Colonic mucosa (tissue), 4 donors: ENCODE data around the gene CCDC88A. TPM values are rescaled to one million over a fixed set of nuclear protein-coding genes. Genes with fewer than 3 reads are reported as not detected.
"Not testable (repeated sequence)": the region's sequence is repeated elsewhere in the genome, so short reads cannot be mapped to it uniquely, and the experiment has no call there.

Experiments
- DNase-seq: peaks from one replicate; pipeline ENCODE4 v3.0.0-alpha.2; 2020
- H3K27ac ChIP-seq: fragments of 200-600 bp; one replicate; pipeline ENCODE4 v1.8.0; 2021
- H3K27me3 ChIP-seq: fragments of 200-600 bp; one replicate; pipeline ENCODE4 v1.8.0; 2021
- H3K36me3 ChIP-seq: fragments of 200-600 bp; one replicate; pipeline ENCODE4 v1.8.0; 2021
- H3K4me1 ChIP-seq: fragments of 200-600 bp; one replicate; pipeline ENCODE4 v1.8.0; 2021; ENCODE audit warnings: mild to moderate bottlenecking
- H3K4me3 ChIP-seq: fragments of 200-600 bp; one replicate; pipeline ENCODE4 v1.8.0; 2021
- H3K9ac ChIP-seq, 2 donors: one replicate each; pipeline ENCODE4 v1.7.0; 2013; ENCODE audit warnings: control low read depth in 2 of 2, low read depth in 2 of 2, low read length in 2 of 2
- H3K9me3 ChIP-seq: fragments of 200-600 bp; one replicate; pipeline ENCODE4 v1.8.0; 2021
- CTCF ChIP-seq: fragments of 200-600 bp; IDR thresholded peaks from one replicate; pipeline ENCODE4 v1.8.0; 2022; ENCODE audit warnings: antibody characterized with exemption, mild to moderate bottlenecking
- intact Hi-C: fragments of 100-400 bp; cut with DNase I; formaldehyde crosslinking; loops from one replicate; pipeline ENCODE4 v1.14.1; 2022
- total RNA-seq, 2 donors: library from RNA; stranded (reverse); fragmentation: NEBNext Ultra II Directional in 1 of 2; extraction: Animal tissue kit (Norgen Biotek cat#: 25700) in 1 of 2; gene quantifications; one replicate each; pipeline ENCODE4 v1.2.1, GENCODE V29; 2021
- donor health status: healthy.
- donor health status: DM: no; HTN: no; CAD: no.
- donor health status: DM: no; HTN: no; CAD: no.

Gene CCDC88A
- total RNA-seq, 2 donors from 2014 or later, result 4.2 to 11.4 TPM

GRCh38 chr2:55391615-55392242, 27.9 kb downstream of the CCDC88A start:
- H3K36me3 ChIP-seq, result no peaks in the 10 kb centered on the region
- no peaks in the 10 kb centered on the region for H3K4me1 ChIP-seq
- TF ChIP-seq CTCF, result no peak
- no peaks in the 10 kb centered on the region for H3K9me3 ChIP-seq
- intact Hi-C loops, result no loop called here
- no peak overlapping the region for H3K9ac ChIP-seq
- no peaks in the 10 kb centered on the region for H3K27me3 ChIP-seq
- no peak overlapping the region for H3K27ac ChIP-seq
- H3K4me3 ChIP-seq, result no peak overlapping the region
- DNase-seq, result no peak

GRCh38 chr2:55391155-55391554, 28.5 kb downstream of the CCDC88A start:
- DNase-seq, result no peak
- Histone ChIP-seq H3K36me3 (no peaks in the 10 kb centered on the region), H3K27me3 (no peaks in the 10 kb centered on the region), H3K9ac (no peak overlapping the region), H3K27ac (no peak overlapping the region), H3K9me3 (no peaks in the 10 kb centered on the region), H3K4me1 (no peaks in the 10 kb centered on the region), H3K4me3 (no peak overlapping the region)
- intact Hi-C loops, result no loop called here
- no peak for TF ChIP-seq CTCF

GRCh38 chr2:55385516-55385915, 34.1 kb downstream of the CCDC88A start:
- intact Hi-C loops, H3K27ac ChIP-seq, H3K27me3 ChIP-seq: not testable (repeated sequence)

GRCh38 chr2:55384786-55385185, 34.9 kb downstream of the CCDC88A start:
- H3K27me3 ChIP-seq, result no peaks in the 10 kb centered on the region
- no peak for TF ChIP-seq CTCF
- H3K36me3 ChIP-seq, result no peaks in the 10 kb centered on the region
- H3K4me1 ChIP-seq, result no peaks in the 10 kb centered on the region
- no peak overlapping the region for H3K27ac ChIP-seq
- no peak overlapping the region for H3K4me3 ChIP-seq
- no peak for DNase-seq
- no peak overlapping the region for H3K9ac ChIP-seq
- H3K9me3 ChIP-seq, result no peaks in the 10 kb centered on the region
- intact Hi-C loops, result no loop called here

More at GRCh38 chr2:55385516-55385915, 34.1 kb downstream of the CCDC88A start:
- not testable (repeated sequence) for H3K9ac ChIP-seq, H3K4me1 ChIP-seq, H3K9me3 ChIP-seq, H3K4me3 ChIP-seq, DNase-seq, H3K36me3 ChIP-seq

- H3K4me3 ChIP-seq, result no peak overlapping the region
- H3K9me3 ChIP-seq, result no peaks in the 10 kb centered on the region
- H3K27ac ChIP-seq, result no peak overlapping the region
- H3K9ac ChIP-seq, result no peak overlapping the region
- H3K36me3 ChIP-seq, result no peaks in the 10 kb centered on the region
- no peaks in the 10 kb centered on the region for H3K4me1 ChIP-seq
- TF ChIP-seq CTCF, result no peak
- intact Hi-C loops, result no loop called here
- no peak for DNase-seq
- H3K27me3 ChIP-seq, result no peaks in the 10 kb centered on the region
Measured at GRCh38 chr2:55371376-55371775, 48.3 kb downstream of the CCDC88A start.

- no peaks in the 10 kb centered on the region for H3K9me3 ChIP-seq
- no peak overlapping the region for H3K4me3 ChIP-seq
- no peak for DNase-seq
Measured at GRCh38 chr2:55370208-55370607, 49.4 kb downstream of the CCDC88A start.

More at GRCh38 chr2:55370208-55370607, 49.4 kb downstream of the CCDC88A start:
- Histone ChIP-seq H3K27ac (no peak overlapping the region), H3K4me1 (no peaks in the 10 kb centered on the region), H3K9ac (no peak overlapping the region), H3K27me3 (no peaks in the 10 kb centered on the region), H3K36me3 (no peaks in the 10 kb centered on the region)
- intact Hi-C loops, result no loop called here
- TF ChIP-seq CTCF, result no peak
